Measurements from ENCODE around the gene EEF2K.

DNA sequence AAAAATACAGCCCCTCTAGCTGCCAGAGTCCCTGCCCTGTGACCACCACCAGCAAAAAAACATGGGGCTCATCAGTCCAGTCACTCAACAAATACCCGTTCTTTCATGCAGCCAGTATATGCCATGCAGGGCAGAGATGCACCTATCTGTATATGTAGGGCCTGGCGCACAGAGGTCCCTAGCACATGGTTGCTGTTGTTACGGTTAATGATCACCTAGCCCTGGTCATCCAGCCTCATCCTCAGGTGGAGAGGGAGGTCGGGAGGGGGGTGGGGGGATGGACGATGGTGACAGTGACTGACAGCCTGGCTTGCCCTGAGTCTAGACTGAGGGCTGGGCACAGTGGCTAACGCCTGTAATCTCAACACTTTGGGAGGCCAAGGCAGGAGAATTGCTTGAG is 42.3 kb upstream of the EEF2K start:
- TF ChIP-seq, protein P1, sequence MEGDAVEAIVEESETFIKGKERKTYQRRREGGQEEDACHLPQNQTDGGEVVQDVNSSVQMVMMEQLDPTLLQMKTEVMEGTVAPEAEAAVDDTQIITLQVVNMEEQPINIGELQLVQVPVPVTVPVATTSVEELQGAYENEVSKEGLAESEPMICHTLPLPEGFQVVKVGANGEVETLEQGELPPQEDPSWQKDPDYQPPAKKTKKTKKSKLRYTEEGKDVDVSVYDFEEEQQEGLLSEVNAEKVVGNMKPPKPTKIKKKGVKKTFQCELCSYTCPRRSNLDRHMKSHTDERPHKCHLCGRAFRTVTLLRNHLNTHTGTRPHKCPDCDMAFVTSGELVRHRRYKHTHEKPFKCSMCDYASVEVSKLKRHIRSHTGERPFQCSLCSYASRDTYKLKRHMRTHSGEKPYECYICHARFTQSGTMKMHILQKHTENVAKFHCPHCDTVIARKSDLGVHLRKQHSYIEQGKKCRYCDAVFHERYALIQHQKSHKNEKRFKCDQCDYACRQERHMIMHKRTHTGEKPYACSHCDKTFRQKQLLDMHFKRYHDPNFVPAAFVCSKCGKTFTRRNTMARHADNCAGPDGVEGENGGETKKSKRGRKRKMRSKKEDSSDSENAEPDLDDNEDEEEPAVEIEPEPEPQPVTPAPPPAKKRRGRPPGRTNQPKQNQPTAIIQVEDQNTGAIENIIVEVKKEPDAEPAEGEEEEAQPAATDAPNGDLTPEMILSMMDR (IDR thresholded peaks at IDR 0.05; ENCODE audit: low read depth, low read length): no peak
- no peak for TF ChIP-seq MAX (IDR thresholded peaks at IDR 0.05; ENCODE audit: low read depth, low read length)
- no peak for TF ChIP-seq MYC (IDR thresholded peaks at IDR 0.05; ENCODE audit: low read depth, low read length)
- no peak for TF ChIP-seq POLR2A (IDR thresholded peaks at IDR 0.05; ENCODE audit: extremely low read depth, insufficient read length)

All from NB4 (cell line).